ENCODE data around the gene RPL12. TPM values are rescaled to one million over a fixed set of nuclear protein-coding genes. Genes with fewer than 3 reads are reported as not detected.

The RPL12 gene
- total RNA-seq = 2,837 TPM
- 1,000 to 10,000 TPM; 2,053 to 2,886 (median 2,314) TPM for polyA plus RNA-seq (ENCODE audit: insufficient read depth in 1 of 8, insufficient read length in 8 of 8, low replicate concordance in 1 of 8)
- long read RNA-seq, donor 1, transcript RPL12-203 (4 exons, 2,275 nt) = minor isoform, 214 of 1,831 reads
- long read RNA-seq, donor 1, transcript RPL12-201 (7 exons, 633 nt) = major isoform, 685 of 1,831 reads
- long read RNA-seq, donor 1, partial matches to known transcripts = 906 of 1,831 reads
- long read RNA-seq, donor 1, other reads (novel, unspliced or antisense) = 23 of 1,831 reads
- long read RNA-seq, donor 2, transcript RPL12-201 (7 exons, 633 nt) = major isoform, 164 of 374 reads
- long read RNA-seq, donor 2, transcript RPL12-203 (4 exons, 2,275 nt) = minor isoform, 37 of 374 reads
- long read RNA-seq, donor 2, partial matches to known transcripts = 163 of 374 reads
- long read RNA-seq, donor 2, other reads (novel, unspliced or antisense) = 6 of 374 reads
- long read RNA-seq, donor 3, transcript RPL12-201 (7 exons, 633 nt) = major isoform, 1,387 of 4,161 reads
- long read RNA-seq, donor 3, transcript RPL12-204 (7 exons, 864 nt) = minor isoform, 10 of 4,161 reads
- long read RNA-seq, donor 3, transcript RPL12-203 (4 exons, 2,275 nt) = minor isoform, 451 of 4,161 reads
- long read RNA-seq, donor 3, partial matches to known transcripts = 2,172 of 4,161 reads
- long read RNA-seq, donor 3, other reads (novel, unspliced or antisense) = 139 of 4,161 reads
- long read RNA-seq, donor 4, transcript RPL12-203 (4 exons, 2,275 nt) = minor isoform, 430 of 2,171 reads
- long read RNA-seq, donor 4, transcript RPL12-201 (7 exons, 633 nt) = major isoform, 936 of 2,171 reads
- long read RNA-seq, donor 4, transcript RPL12-204 (7 exons, 864 nt) = minor isoform, 9 of 2,171 reads
- long read RNA-seq, donor 4, partial matches to known transcripts = 755 of 2,171 reads
- long read RNA-seq, donor 4, other reads (novel, unspliced or antisense) = 37 of 2,171 reads
- long read RNA-seq, donor 5, transcript RPL12-204 (7 exons, 864 nt) = minor isoform, 33 of 6,856 reads
- long read RNA-seq, donor 5, transcript RPL12-203 (4 exons, 2,275 nt) = minor isoform, 571 of 6,856 reads
- long read RNA-seq, donor 5, transcript RPL12-201 (7 exons, 633 nt) = major isoform, 3,001 of 6,856 reads
- long read RNA-seq, donor 5, transcript RPL12-202 (2 exons, 344 nt) = minor isoform, 9 of 6,856 reads
- long read RNA-seq, donor 5, partial matches to known transcripts = 3,039 of 6,856 reads
- long read RNA-seq, donor 5, other reads (novel, unspliced or antisense) = 203 of 6,856 reads
- long read RNA-seq, donor 6, transcript RPL12-203 (4 exons, 2,275 nt) = minor isoform, 1,017 of 7,698 reads
- long read RNA-seq, donor 6, transcript RPL12-201 (7 exons, 633 nt) = major isoform, 2,934 of 7,698 reads
- long read RNA-seq, donor 6, transcript RPL12-202 (2 exons, 344 nt) = minor isoform, 6 of 7,698 reads
- long read RNA-seq, donor 6, transcript RPL12-204 (7 exons, 864 nt) = minor isoform, 19 of 7,698 reads
- long read RNA-seq, donor 6, partial matches to known transcripts = 3,493 of 7,698 reads
- long read RNA-seq, donor 6, other reads (novel, unspliced or antisense) = 229 of 7,698 reads
- long read RNA-seq, donor 7, transcript RPL12-201 (7 exons, 633 nt) = major isoform, 1,652 of 4,306 reads
- long read RNA-seq, donor 7, transcript RPL12-203 (4 exons, 2,275 nt) = minor isoform, 700 of 4,306 reads
- long read RNA-seq, donor 7, transcript RPL12-204 (7 exons, 864 nt) = minor isoform, 10 of 4,306 reads
- long read RNA-seq, donor 7, partial matches to known transcripts = 1,860 of 4,306 reads
- long read RNA-seq, donor 7, other reads (novel, unspliced or antisense) = 80 of 4,306 reads
- long read RNA-seq, donor 8, transcript RPL12-202 (2 exons, 344 nt) = minor isoform, 5 of 3,083 reads
- long read RNA-seq, donor 8, transcript RPL12-203 (4 exons, 2,275 nt) = minor isoform, 380 of 3,083 reads
- long read RNA-seq, donor 8, transcript RPL12-201 (7 exons, 633 nt) = major isoform, 1,370 of 3,083 reads
- long read RNA-seq, donor 8, transcript RPL12-204 (7 exons, 864 nt) = minor isoform, 20 of 3,083 reads
- long read RNA-seq, donor 8, partial matches to known transcripts = 1,202 of 3,083 reads
- long read RNA-seq, donor 8, other reads (novel, unspliced or antisense) = 106 of 3,083 reads
- long read RNA-seq, donor 9, transcript RPL12-201 (7 exons, 633 nt) = major isoform, 1,040 of 2,867 reads
- long read RNA-seq, donor 9, transcript RPL12-203 (4 exons, 2,275 nt) = minor isoform, 519 of 2,867 reads
- long read RNA-seq, donor 9, transcript RPL12-204 (7 exons, 864 nt) = minor isoform, 6 of 2,867 reads
- long read RNA-seq, donor 9, partial matches to known transcripts = 1,262 of 2,867 reads
- long read RNA-seq, donor 9, other reads (novel, unspliced or antisense) = 37 of 2,867 reads
- long read RNA-seq, donor 10, transcript RPL12-204 (7 exons, 864 nt) = minor isoform, 10 of 4,361 reads
- long read RNA-seq, donor 10, transcript RPL12-203 (4 exons, 2,275 nt) = minor isoform, 525 of 4,361 reads
- long read RNA-seq, donor 10, transcript RPL12-202 (2 exons, 344 nt) = minor isoform, 12 of 4,361 reads
- long read RNA-seq, donor 10, transcript RPL12-201 (7 exons, 633 nt) = major isoform, 1,811 of 4,361 reads
- long read RNA-seq, donor 10, partial matches to known transcripts = 1,879 of 4,361 reads
- long read RNA-seq, donor 10, other reads (novel, unspliced or antisense) = 123 of 4,361 reads
- long read RNA-seq, donor 11, transcript RPL12-204 (7 exons, 864 nt) = minor isoform, 11 of 2,909 reads
- long read RNA-seq, donor 11, transcript RPL12-202 (2 exons, 344 nt) = minor isoform, 5 of 2,909 reads
- long read RNA-seq, donor 11, transcript RPL12-201 (7 exons, 633 nt) = major isoform, 1,200 of 2,909 reads
- long read RNA-seq, donor 11, transcript RPL12-203 (4 exons, 2,275 nt) = minor isoform, 406 of 2,909 reads
- long read RNA-seq, donor 11, partial matches to known transcripts = 1,226 of 2,909 reads
- long read RNA-seq, donor 11, other reads (novel, unspliced or antisense) = 61 of 2,909 reads

DNA sequence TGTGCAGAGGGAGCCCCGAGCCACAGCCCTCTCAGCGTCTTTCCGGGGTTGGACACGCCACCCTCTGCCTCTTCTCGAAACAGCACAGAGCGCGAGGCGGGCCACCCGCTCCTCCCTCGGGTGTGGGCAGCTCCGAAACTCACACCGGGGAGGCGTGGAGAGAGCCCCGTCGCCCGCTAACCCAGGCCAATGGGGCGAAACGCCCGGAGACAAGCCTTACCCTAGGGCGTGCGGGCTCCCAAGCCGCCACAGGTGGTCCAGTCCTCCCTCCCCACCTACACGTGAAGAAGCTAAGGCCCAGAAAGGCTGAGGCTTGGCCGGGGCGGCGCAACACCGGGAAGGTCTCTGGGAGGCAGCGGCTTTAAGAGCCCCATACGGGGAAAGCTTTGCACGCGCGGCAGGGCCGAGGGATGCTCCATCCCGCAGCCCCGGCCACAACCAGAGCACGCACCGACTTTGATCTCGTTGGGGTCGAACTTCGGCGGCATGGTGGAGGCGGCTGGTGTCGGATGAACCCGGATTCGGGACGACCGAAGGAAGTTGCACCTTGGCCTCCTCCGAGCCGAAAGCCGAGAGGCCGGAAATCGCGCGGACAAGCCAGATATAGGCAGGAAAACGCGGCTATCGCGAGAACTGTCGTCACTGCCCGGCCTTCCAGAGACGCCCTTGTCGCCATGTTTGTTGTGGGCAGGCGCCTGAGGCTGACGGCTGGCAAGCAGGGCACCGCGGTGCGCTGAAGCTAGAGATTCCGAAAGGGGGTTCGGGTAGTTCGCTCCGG, at the start of gene RPL12, which contains the start of gene LRSAM1:
Gene RPL12 (minus strand): TSS at position 577 of the 778 bp plus-strand sequence. CDS start 89 bp downstream, at position 488.
Gene LRSAM1 (plus strand): TSS at position 681 of the 778 bp plus-strand sequence. CDS start 3,018 bp downstream, outside the sequence.
- peak within 1 kb of the TSS; percentile 99 for H3K4me3 ChIP-seq (ENCODE audit: low read length)
- WGBS (ENCODE audit: insufficient coverage) = under 1% methylated on average over 71 of the region's 71 CpGs
- H3K9me3 ChIP-seq (replicated peaks; ENCODE audit: control insufficient read depth, low read depth, low read length) = no peaks in the 10 kb centered on the region
- peak within 1 kb of the TSS; percentile 88 for H3K27ac ChIP-seq (ENCODE audit: low read length)
- DNase-seq = peak; percentile 98
- peaks cover 34% of the 10 kb centered on the region for H3K4me1 ChIP-seq (ENCODE audit: control insufficient read depth, insufficient read depth, low read length)
- peaks cover 65% of the 10 kb centered on the region for H3K36me3 ChIP-seq (ENCODE audit: control insufficient read depth, insufficient read depth, low read length)
- no peaks in the 10 kb centered on the region for H3K27me3 ChIP-seq (ENCODE audit: control insufficient read depth, insufficient read depth, low read length)

DNA sequence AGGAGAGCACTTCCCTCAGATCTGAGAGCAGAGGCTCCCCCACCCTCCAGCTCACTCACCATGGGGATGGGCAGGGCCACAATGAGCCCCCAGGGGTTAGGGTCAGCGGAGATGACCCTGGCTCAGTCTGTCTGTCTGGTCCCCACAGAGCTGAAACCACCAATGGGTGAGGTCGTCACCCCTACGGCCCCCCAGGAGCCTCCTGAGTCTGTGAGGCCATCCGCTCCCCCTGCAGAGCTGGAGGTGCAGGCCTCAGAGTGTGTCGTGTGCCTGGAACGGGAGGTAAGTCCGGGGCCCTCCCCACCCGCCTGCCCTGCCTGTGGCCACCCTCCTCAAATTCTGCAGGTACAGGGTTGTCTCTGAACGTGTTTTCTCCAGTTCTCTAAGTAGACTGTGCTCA, 49.7 kb upstream of the RPL12 start:
- Histone ChIP-seq H3K4me1 (ENCODE audit: control insufficient read depth, insufficient read depth, low read length) (peaks cover 5% of the 10 kb centered on the region), H3K27ac (ENCODE audit: low read length) (no peak overlapping the region), H3K4me3 (ENCODE audit: low read length) (no peak overlapping the region), H3K36me3 (ENCODE audit: control insufficient read depth, insufficient read depth, low read length) (peaks cover 62% of the 10 kb centered on the region), H3K27me3 (ENCODE audit: control insufficient read depth, insufficient read depth, low read length) (no peaks in the 10 kb centered on the region), H3K9me3 (replicated peaks; ENCODE audit: control insufficient read depth, low read depth, low read length) (no peaks in the 10 kb centered on the region)
- 76% methylated on average over 8 of the region's 9 CpGs for WGBS (ENCODE audit: insufficient coverage)
- DNase-seq = no peak

- Histone ChIP-seq H3K9me3 (replicated peaks; ENCODE audit: control insufficient read depth, low read depth, low read length) (no peaks in the 10 kb centered on the region), H3K4me1 (ENCODE audit: control insufficient read depth, insufficient read depth, low read length) (peaks cover 4% of the 10 kb centered on the region), H3K27me3 (ENCODE audit: control insufficient read depth, insufficient read depth, low read length) (no peaks in the 10 kb centered on the region), H3K36me3 (ENCODE audit: control insufficient read depth, insufficient read depth, low read length) (peaks cover 66% of the 10 kb centered on the region), H3K27ac (ENCODE audit: low read length) (no peak overlapping the region), H3K4me3 (ENCODE audit: low read length) (no peak overlapping the region)
- no peak for DNase-seq
- 67% methylated on average over 5 of the region's 6 CpGs for WGBS (ENCODE audit: insufficient coverage)
Measured at GRCh38 chr9:127500399-127500798, 49.2 kb upstream of the RPL12 start.

DNA sequence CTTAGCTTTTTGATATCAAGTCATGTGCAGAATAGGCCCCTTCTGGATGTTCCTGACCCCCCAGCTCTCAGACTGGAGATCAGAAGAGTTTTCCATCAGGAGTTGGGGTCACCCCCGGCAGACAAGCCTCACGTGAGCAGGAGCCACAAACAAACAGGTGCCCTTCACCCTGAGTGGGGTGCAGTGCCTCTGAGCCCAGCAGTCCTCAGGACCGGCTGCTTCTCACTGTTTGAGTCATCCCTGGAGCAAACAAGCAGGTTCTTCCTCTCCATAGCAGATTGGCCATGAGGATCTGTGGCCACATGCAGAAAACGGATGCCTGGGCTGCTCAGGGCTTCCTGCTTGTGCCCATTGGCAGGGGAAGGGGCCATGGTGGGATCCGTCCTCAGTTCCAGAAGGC, 47.1 kb upstream of the RPL12 start:
- Histone ChIP-seq H3K4me3 (ENCODE audit: low read length) (no peak overlapping the region), H3K9me3 (replicated peaks; ENCODE audit: control insufficient read depth, low read depth, low read length) (no peaks in the 10 kb centered on the region), H3K27ac (ENCODE audit: low read length) (no peak overlapping the region), H3K4me1 (ENCODE audit: control insufficient read depth, insufficient read depth, low read length) (peaks cover 11% of the 10 kb centered on the region), H3K27me3 (ENCODE audit: control insufficient read depth, insufficient read depth, low read length) (no peaks in the 10 kb centered on the region), H3K36me3 (ENCODE audit: control insufficient read depth, insufficient read depth, low read length) (peaks cover 65% of the 10 kb centered on the region)
- 76% methylated on average over 4 of the region's 5 CpGs for WGBS (ENCODE audit: insufficient coverage)
- DNase-seq = no peak

DNA sequence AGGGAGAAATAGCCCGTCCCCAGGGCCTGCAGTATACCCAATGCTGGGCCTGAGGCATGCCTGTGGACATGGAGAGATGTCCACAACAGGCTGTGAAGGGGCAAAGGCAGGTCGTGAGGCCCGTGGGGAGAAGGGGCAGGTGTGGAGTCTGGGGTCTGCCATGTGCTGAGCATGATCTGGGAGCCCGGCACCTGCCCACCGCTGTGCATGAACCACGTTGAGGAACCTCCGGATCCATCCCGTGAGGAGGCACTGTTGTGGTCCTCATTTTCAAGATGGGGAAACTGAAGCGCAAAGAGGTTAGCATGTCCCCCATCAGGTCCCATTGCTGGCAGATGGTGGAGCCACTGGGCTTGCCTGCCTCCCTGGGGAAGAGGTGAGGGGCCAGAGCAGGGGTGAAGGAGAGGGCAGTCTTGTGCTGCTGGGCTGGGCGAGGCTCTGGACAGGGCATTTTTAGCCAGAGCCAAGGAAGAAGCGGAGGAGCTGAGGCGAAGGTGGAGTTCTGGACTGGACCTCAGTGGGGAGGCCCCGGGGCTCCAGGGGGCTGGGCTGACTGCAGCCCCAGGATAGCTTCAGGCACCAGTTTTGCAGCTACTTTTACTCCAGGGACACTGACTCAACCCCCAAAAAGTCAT, 46.6 kb upstream of the RPL12 start:
- H3K4me1 ChIP-seq (ENCODE audit: control insufficient read depth, insufficient read depth, low read length) = peaks cover 13% of the 10 kb centered on the region
- DNase-seq = no peak
- no peak overlapping the region for H3K4me3 ChIP-seq (ENCODE audit: low read length)
- 77% methylated on average over 9 of the region's 13 CpGs for WGBS (ENCODE audit: insufficient coverage)
- no peaks in the 10 kb centered on the region for H3K27me3 ChIP-seq (ENCODE audit: control insufficient read depth, insufficient read depth, low read length)
- no peaks in the 10 kb centered on the region for H3K9me3 ChIP-seq (replicated peaks; ENCODE audit: control insufficient read depth, low read depth, low read length)
- peaks cover 62% of the 10 kb centered on the region for H3K36me3 ChIP-seq (ENCODE audit: control insufficient read depth, insufficient read depth, low read length)
- no peak overlapping the region for H3K27ac ChIP-seq (ENCODE audit: low read length)

GRCh38 chr9:127496974-127497373, 45.8 kb upstream of the RPL12 start:
- Histone ChIP-seq H3K9me3 (replicated peaks; ENCODE audit: control insufficient read depth, low read depth, low read length) (no peaks in the 10 kb centered on the region), H3K36me3 (ENCODE audit: control insufficient read depth, insufficient read depth, low read length) (peaks cover 69% of the 10 kb centered on the region), H3K4me3 (ENCODE audit: low read length) (no peak overlapping the region), H3K4me1 (ENCODE audit: control insufficient read depth, insufficient read depth, low read length) (peaks cover 19% of the 10 kb centered on the region), H3K27ac (ENCODE audit: low read length) (no peak overlapping the region), H3K27me3 (ENCODE audit: control insufficient read depth, insufficient read depth, low read length) (no peaks in the 10 kb centered on the region)
- WGBS (ENCODE audit: insufficient coverage) = 79% methylated on average over 8 of the region's 12 CpGs
- DNase-seq = no peak
